Activated naive CD4-positive, alpha-beta T cell treated with anti-CD3 and anti-CD28 coated beads for 36 hours (primary cell): Measurements from ENCODE around the gene CASK. TPM values are rescaled to one million over a fixed set of nuclear protein-coding genes. Genes with fewer than 3 reads are reported as not detected.

Experiments used
- CTCF ChIA-PET: fragments of 350-600 bp; sonication (Branson Sonifier 250); formaldehyde crosslinking; loops from one replicate; lab custom pipeline; 2021; ENCODE audit warnings: antibody characterized with exemption; lab: Charles Lee
- DNase-seq: peaks from one replicate; pipeline ENCODE4 v3.0.0-alpha.2; 2020
- H3K27ac Mint-ChIP-seq: one replicate; pipeline ENCODE4 v1.8.0; 2021; ENCODE audit warnings: mild to moderate bottlenecking, mixed read lengths
- H3K27me3 Mint-ChIP-seq: one replicate; pipeline ENCODE4 v1.8.0; 2021; ENCODE audit warnings: low read depth, mixed read lengths
- H3K36me3 Mint-ChIP-seq: one replicate; pipeline ENCODE4 v1.8.0; 2021; ENCODE audit warnings: low read depth, mixed read lengths
- H3K4me1 Mint-ChIP-seq: one replicate; pipeline ENCODE4 v1.8.0; 2021; ENCODE audit warnings: low read depth, mixed read lengths
- H3K4me3 Mint-ChIP-seq: one replicate; pipeline ENCODE4 v1.8.0; 2021; ENCODE audit warnings: mild to moderate bottlenecking, moderate library complexity, mixed read lengths
- H3K9me3 Mint-ChIP-seq: one replicate; pipeline ENCODE4 v1.8.0; 2021; ENCODE audit warnings: mixed read lengths
- intact Hi-C: fragments of 100-400 bp; cut with micrococcal nuclease; formaldehyde crosslinking; loops from one replicate; pipeline ENCODE4 v1.15.1; 2023
- total RNA-seq, 2 experiments: library from RNA; stranded (reverse); gene quantifications; one replicate each; pipeline ENCODE4 v1.2.3, GENCODE V29; 2021

Gene CASK
- total RNA-seq, 2 experiments from 2014 or later: 15.4 to 18.9 TPM

DNA sequence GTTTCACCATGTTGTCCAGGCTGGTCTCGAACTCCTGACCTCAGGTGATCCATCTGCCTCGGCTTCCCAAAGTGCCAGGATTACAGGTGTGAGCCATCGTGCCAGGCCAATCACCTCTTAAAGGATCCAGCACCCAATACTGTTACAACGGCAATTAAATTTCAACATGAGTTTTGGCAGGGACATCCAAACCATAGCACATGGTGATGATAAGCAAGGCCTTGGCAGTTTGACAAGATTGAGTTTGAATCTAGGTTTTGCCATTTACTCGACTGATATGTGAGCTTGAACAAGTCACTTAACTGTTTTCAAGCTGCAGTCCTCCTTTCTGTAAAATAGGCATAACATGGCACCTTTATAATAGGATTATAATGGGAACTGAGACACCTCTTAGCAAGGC, 115.3 kb downstream of the CASK start:
- peaks cover 4% of the 10 kb centered on the region for H3K36me3 Mint-ChIP-seq
- no peak overlapping the region for H3K27ac Mint-ChIP-seq

DNA sequence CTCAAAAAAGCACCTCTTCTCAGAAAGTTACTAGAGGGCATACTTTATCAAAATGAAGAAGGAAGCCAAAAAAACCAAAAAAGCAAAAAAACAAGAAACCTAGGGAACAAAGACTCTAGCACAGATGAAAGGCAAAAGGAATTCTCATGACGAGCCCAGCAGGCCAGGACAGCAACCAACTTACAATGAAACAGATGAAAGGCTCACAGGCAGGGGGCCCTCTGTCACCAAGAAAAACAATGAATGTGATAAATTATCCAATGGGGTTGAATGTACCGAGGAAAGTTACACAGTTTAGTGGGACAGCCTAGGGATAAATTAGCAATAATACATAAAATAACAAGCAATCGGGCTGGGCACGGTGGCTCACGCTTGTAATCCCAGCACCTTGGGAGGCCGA, 120.4 kb downstream of the CASK start:
- intact Hi-C loops: no loop called here
- no peak overlapping the region for H3K4me3 Mint-ChIP-seq
- H3K9me3 Mint-ChIP-seq: peaks cover 10% of the 10 kb centered on the region
- peaks cover 10% of the 10 kb centered on the region for H3K36me3 Mint-ChIP-seq
- no peaks in the 10 kb centered on the region for H3K27me3 Mint-ChIP-seq
- H3K4me1 Mint-ChIP-seq: peaks cover 32% of the 10 kb centered on the region
- no peak overlapping the region for H3K27ac Mint-ChIP-seq
- CTCF ChIA-PET: no interaction called here
- DNase-seq: no peak

More for the DNA sequence above, 115.3 kb downstream of the CASK start:
- no peak for DNase-seq
- H3K4me1 Mint-ChIP-seq: peaks cover 8% of the 10 kb centered on the region
- H3K4me3 Mint-ChIP-seq: no peak overlapping the region
- intact Hi-C loops: no loop called here
- H3K27me3 Mint-ChIP-seq: no peaks in the 10 kb centered on the region
- CTCF ChIA-PET: no interaction called here
- peaks cover 4% of the 10 kb centered on the region for H3K9me3 Mint-ChIP-seq

DNA sequence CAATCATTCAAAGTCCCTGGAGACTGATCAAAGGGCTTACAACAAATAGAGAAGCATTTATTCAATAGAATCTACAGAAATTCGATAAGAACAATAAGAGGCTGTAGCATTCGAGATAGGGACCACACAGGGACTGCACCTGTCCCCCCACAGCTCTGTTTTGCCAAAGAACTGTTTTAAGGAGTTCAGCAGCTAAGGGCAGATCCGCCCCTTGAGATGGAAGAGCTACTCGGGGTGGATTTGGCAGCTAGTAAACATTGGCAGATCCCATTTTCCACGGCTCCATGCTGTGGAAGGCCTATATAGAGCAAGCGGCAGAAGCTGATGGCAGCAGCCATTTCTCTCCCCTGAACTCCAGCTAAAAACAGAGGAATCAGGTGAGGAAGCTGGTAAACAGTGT, 123.7 kb downstream of the CASK start:
- intact Hi-C loops: loop anchor here (2.0 to 10.0 kb wide), 6 partner anchors 108 to 1757 kb away; partner anchors contain the start of gene CASK
- Mint-ChIP-seq H3K27ac (peak overlapping the region; percentile 18), H3K4me1 (peaks cover 45% of the 10 kb centered on the region), H3K27me3 (no peaks in the 10 kb centered on the region), H3K9me3 (peaks cover 10% of the 10 kb centered on the region), H3K36me3 (peaks cover 10% of the 10 kb centered on the region), H3K4me3 (no peak overlapping the region)
- no peak for DNase-seq
- CTCF ChIA-PET: interaction anchor here (0.5 to 1.6 kb wide), 6 partner anchors 10 to 1760 kb away, joined by 3 to 6 read pairs (median 3); no protein-coding TSS in a partner anchor

DNA sequence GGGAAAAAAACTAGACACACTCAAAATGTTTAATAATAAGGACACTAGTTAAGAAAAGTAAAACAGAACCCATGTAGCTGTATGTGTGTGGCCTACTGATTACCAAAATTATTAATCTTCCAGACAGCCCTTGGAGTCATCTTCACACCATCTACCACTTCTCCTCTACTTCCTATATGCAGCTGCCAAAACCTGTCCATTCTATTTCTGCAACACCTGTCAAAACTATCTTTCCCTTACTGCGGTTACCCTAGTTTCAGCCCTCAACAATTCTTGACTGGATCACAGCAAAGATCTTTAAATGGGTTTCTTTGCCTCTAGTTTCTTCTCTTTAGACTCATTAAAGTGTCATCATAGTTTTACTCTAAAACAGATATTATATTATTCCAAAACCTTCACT, 126.8 kb downstream of the CASK start:
- Mint-ChIP-seq H3K9me3 (peaks cover 5% of the 10 kb centered on the region), H3K27me3 (no peaks in the 10 kb centered on the region), H3K36me3 (peaks cover 3% of the 10 kb centered on the region), H3K4me1 (peaks cover 43% of the 10 kb centered on the region), H3K4me3 (no peak overlapping the region), H3K27ac (no peak overlapping the region)
- no peak for DNase-seq
- intact Hi-C loops: loop anchor here (5.0 to 10.0 kb wide), 4 partner anchors 111 to 1151 kb away; no protein-coding TSS in a partner anchor
- CTCF ChIA-PET: interaction anchor here (0.9 kb wide), 1 partner anchor 155 kb away, joined by 3 read pairs; no protein-coding TSS in a partner anchor

DNA sequence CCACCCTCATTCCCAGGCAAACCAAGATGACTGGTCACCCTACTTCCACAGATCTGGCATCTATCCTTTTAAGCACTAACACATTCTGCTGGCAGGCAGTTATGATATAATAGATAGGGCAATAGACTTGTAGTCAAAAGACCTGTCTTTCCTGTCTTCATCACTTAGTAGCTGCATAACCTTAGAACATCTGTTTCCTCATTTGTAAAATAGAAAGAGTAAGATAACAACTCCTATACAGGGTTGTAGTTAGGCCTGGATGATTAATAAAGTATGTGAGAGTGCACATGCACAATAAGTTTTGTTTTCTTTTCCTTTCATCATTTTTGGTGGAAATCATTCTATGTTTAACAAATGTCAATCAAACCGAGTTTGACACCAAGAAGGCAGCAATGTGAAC, 127.3 kb downstream of the CASK start:
- CTCF ChIA-PET: no interaction called here
- H3K4me1 Mint-ChIP-seq: peaks cover 41% of the 10 kb centered on the region

DNA sequence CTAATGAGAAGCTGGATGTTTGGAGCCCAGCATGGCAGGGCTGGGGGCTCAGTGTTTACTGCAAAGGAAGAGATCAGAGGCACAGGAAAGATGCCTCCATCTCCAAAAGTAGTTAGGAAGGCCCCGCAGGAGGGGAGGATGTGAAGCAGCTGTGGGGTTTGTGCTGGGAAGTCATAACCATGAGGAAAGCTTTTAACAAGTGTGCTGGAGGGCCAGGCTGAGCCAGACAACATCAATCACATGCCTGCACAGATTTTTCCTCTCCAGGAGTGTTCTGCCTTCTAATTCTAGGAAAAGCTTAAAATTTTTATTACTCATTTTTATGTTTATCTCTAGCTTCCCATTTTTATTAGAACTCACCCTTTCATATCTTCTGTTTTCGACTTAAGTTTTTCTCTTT, 134.0 kb downstream of the CASK start:
- no peak overlapping the region for H3K27ac Mint-ChIP-seq
- H3K27me3 Mint-ChIP-seq: no peaks in the 10 kb centered on the region
- DNase-seq: no peak
- peaks cover 6% of the 10 kb centered on the region for H3K36me3 Mint-ChIP-seq
- peaks cover 12% of the 10 kb centered on the region for H3K4me1 Mint-ChIP-seq
- H3K9me3 Mint-ChIP-seq: no peaks in the 10 kb centered on the region
- CTCF ChIA-PET: interaction anchor here (0.7 kb wide), 1 partner anchor 10 kb away, joined by 3 read pairs; no protein-coding TSS in a partner anchor
- H3K4me3 Mint-ChIP-seq: no peak overlapping the region
- intact Hi-C loops: no loop called here

More for the DNA sequence above, 127.3 kb downstream of the CASK start:
- Mint-ChIP-seq H3K9me3 (peaks cover 3% of the 10 kb centered on the region), H3K4me3 (no peak overlapping the region), H3K27me3 (no peaks in the 10 kb centered on the region), H3K36me3 (no peaks in the 10 kb centered on the region), H3K27ac (no peak overlapping the region)
- intact Hi-C loops: loop anchor here (5.0 to 10.0 kb wide), 4 partner anchors 111 to 1151 kb away; no protein-coding TSS in a partner anchor
- no peak for DNase-seq

DNA sequence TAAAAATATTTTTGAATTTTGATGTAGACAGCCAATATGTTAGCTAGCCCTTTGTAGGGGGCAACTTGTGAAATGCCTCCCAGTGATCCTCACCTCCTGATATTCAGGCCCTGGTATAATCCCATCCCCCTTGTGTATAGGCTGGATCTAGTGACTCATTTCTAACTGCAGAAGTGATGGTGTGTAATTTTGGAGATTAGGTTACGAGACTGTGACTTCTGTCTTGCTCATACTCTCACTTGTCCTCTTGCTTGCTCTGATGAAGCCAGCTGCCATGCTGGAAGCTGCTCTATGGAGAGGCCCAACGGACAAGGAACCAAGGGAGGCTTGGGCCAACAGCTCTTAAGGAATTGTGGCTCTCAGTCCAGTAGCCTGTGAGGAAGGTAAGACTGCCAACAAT, 137.7 kb downstream of the CASK start:
- Mint-ChIP-seq H3K9me3 (no peaks in the 10 kb centered on the region), H3K27ac (no peak overlapping the region), H3K36me3 (peaks cover 9% of the 10 kb centered on the region), H3K27me3 (no peaks in the 10 kb centered on the region), H3K4me3 (no peak overlapping the region), H3K4me1 (peaks cover 19% of the 10 kb centered on the region)
- intact Hi-C loops: no loop called here
- CTCF ChIA-PET: no interaction called here
- no peak for DNase-seq

DNA sequence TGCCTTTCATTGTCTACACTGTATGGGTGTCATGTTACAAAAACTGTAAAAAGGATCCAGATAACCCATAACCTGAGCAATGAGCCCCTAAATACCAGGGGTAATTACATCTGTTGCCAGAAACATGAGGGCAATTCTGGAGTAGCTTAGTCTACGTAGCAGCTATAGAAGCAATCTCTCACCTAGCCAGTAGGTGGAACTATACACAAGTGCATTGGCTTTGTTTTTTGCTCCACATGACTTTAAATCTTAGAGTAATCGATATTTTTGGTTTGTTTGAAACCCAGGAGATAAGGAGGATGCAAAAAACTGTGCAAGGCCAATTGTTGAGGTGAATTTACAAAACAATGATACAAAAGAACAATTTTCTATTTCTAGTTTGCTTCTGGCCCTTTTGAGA, 141.9 kb downstream of the CASK start:
- intact Hi-C loops: loop anchor here (5.0 kb wide), 2 partner anchors 1776 to 1971 kb away; no protein-coding TSS in a partner anchor
- DNase-seq: no peak
- Mint-ChIP-seq H3K36me3 (peaks cover 9% of the 10 kb centered on the region), H3K9me3 (no peaks in the 10 kb centered on the region), H3K4me3 (no peak overlapping the region), H3K27ac (no peak overlapping the region), H3K4me1 (peaks cover 14% of the 10 kb centered on the region), H3K27me3 (no peaks in the 10 kb centered on the region)
- CTCF ChIA-PET: interaction anchor here (0.8 to 1.6 kb wide), 4 partner anchors 9 to 137 kb away, joined by 3 to 4 read pairs (median 3); no protein-coding TSS in a partner anchor

DNA sequence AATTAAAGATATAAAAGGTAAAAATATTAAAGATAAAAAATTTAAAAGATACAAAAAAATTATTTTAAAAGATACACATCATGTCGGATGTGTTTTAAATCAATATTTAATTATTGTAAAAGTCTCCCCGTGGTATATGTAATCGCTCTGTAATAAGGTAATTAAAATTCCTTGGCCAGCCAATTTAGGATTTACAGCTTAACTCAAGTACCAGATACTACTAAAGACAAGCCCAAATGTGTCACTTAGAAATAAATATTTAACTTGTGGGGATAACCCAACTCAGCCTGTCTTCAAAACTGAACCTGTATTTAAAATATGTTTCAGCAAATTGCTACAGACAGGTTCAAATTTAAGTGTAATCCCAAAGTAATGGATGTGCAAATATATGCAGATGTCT, 143.4 kb downstream of the CASK start:
- DNase-seq: no peak
- CTCF ChIA-PET: interaction anchor here (0.6 kb wide), 2 partner anchors 14 to 1970 kb away, joined by 3 read pairs; no protein-coding TSS in a partner anchor
- intact Hi-C loops: loop anchor here (5.0 kb wide), 2 partner anchors 1777 to 1972 kb away; no protein-coding TSS in a partner anchor
- Mint-ChIP-seq H3K27me3 (no peaks in the 10 kb centered on the region), H3K36me3 (peaks cover 3% of the 10 kb centered on the region), H3K4me3 (no peak overlapping the region), H3K27ac (no peak overlapping the region), H3K9me3 (no peaks in the 10 kb centered on the region), H3K4me1 (peaks cover 7% of the 10 kb centered on the region)

DNA sequence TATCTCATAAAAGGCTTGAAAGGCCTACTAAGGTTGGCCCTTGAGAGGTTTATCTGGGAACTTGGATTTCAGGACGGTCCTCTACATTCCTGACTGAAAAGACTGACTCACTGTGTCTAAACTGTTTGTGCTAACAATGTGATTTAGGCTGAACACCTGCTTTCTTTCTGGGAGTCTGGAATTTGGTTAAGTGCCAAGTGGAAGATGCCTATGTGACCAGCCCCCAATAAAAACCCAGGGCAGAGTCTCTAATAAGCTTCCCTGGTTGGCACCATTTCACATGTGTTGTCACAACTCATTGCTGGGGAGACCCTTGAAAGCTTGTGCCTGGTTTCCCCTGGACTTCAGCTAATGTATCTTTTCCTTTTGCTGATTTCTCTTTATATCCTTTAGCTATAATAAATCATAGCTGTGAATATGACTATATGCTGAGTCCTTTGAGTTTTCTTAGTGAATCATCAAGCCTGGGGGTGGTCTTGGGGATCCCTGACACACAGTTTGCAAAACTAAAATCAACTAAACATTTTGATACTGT, 144.3 kb downstream of the CASK start:
- H3K27me3 Mint-ChIP-seq: no peaks in the 10 kb centered on the region
- H3K4me1 Mint-ChIP-seq: peaks cover 6% of the 10 kb centered on the region
- intact Hi-C loops: no loop called here
- H3K4me3 Mint-ChIP-seq: no peak overlapping the region
- no peak overlapping the region for H3K27ac Mint-ChIP-seq
- DNase-seq: no peak
- H3K9me3 Mint-ChIP-seq: no peaks in the 10 kb centered on the region
- CTCF ChIA-PET: interaction anchor here (0.6 kb wide), 1 partner anchor 8 kb away, joined by 4 read pairs; no protein-coding TSS in a partner anchor
- H3K36me3 Mint-ChIP-seq: peaks cover 1% of the 10 kb centered on the region

DNA sequence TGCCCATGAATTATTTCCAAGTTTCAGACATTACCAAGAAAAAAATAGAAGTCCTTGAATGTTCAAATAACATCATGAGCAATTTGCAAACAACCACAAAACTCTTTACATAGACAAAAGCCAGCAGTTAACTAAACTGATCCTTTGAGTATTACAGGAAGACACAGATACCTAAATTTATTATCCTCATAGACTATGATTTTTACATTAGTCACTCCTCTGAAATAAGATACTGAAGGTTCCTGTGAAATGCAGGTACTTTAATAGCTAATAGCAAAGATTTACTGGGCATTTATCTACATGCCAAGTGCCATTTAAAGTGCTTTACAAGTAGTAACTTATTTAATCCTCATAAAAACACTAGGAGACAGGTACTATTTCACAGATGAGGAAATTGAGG, 161.7 kb downstream of the CASK start:
- H3K27ac Mint-ChIP-seq: no peak overlapping the region
- intact Hi-C loops: no loop called here

DNA sequence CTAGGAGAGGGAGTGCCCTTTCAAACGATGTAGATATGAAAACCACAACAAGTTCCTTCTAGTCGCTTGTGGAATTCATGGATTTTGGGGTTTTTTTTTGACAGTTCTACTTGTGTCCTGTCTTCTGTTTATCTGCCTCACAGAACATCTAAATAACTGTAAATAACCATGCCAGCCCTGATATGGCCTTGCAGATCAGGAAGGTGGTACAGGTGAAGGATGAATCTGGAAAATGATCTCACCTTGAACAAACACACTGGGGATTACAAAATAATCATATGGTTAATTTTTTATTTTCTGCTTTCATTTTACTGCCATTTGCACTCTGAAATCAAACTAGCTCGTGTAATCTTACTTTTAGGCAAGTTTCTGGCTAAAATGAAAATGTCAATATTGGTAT, 162.2 kb downstream of the CASK start:
- intact Hi-C loops: no loop called here
- no peak for DNase-seq
- H3K4me3 Mint-ChIP-seq: no peak overlapping the region
- no peaks in the 10 kb centered on the region for H3K27me3 Mint-ChIP-seq
- H3K27ac Mint-ChIP-seq: no peak overlapping the region
- H3K36me3 Mint-ChIP-seq: no peaks in the 10 kb centered on the region
- no peaks in the 10 kb centered on the region for H3K9me3 Mint-ChIP-seq
- peaks cover 3% of the 10 kb centered on the region for H3K4me1 Mint-ChIP-seq
- CTCF ChIA-PET: interaction anchor here (0.8 to 1.1 kb wide), 3 partner anchors 9 to 79 kb away, joined by 3 to 4 read pairs (median 3); no protein-coding TSS in a partner anchor

More for the DNA sequence above, 161.7 kb downstream of the CASK start:
- peaks cover 3% of the 10 kb centered on the region for H3K4me1 Mint-ChIP-seq
- no peak overlapping the region for H3K4me3 Mint-ChIP-seq
- no peaks in the 10 kb centered on the region for H3K27me3 Mint-ChIP-seq
- H3K36me3 Mint-ChIP-seq: no peaks in the 10 kb centered on the region
- no peaks in the 10 kb centered on the region for H3K9me3 Mint-ChIP-seq
- CTCF ChIA-PET: interaction anchor here (0.9 kb wide), 1 partner anchor 9 kb away, joined by 3 read pairs; no protein-coding TSS in a partner anchor
- DNase-seq: no peak
